K562 (cell line): Measurements from ENCODE around the gene SGMS1. TPM values are rescaled to one million over a fixed set of nuclear protein-coding genes. Genes with fewer than 3 reads are reported as not detected.

Experiments used
- ATAC-seq: fragments of 200-7000 bp; cut with Tn5 transposase; 3 replicates; pipeline ENCODE4 v1.9.1; 2020; ENCODE audit warnings: moderate library complexity
- BruUV-seq: library from RNA; stranded (reverse); fragments of 400-500 nt; replicated peaks from 2 replicates; lab custom pipeline; 2021; lab: Mats Ljungman, UMichigan
- CTCF ChIA-PET: fragments of 300-600 bp; formaldehyde crosslinking; extraction: SDS; loops from one replicate; lab custom pipeline; 2021; ENCODE audit warnings: low intra/inter-chr PET ratio; lab: Yijun Ruan, JAX
- POLR2A ChIA-PET: fragments of 300-600, 350-650 bp; sonication (Branson Sonifier 250); formaldehyde crosslinking; extraction: SDS; loops from one replicate; lab custom pipeline; 2021; ENCODE audit warnings: antibody characterized with exemption, inconsistent platforms; lab: Yijun Ruan, JAX
- DNase-seq, 4 experiments: peaks; one replicate each; pipeline versions ENCODE4 v3.0.0 to v3.0.0-alpha.2; 2011 to 2018; ENCODE audit warnings: low spot score in 3 of 4, mixed read lengths in 3 of 4; ENCODE audit errors: extremely low read depth in 1 of 4
- FAIRE-seq: peaks from 2 replicates; lab custom pipeline; 2011; peaks lifted over from hg19 to GRCh38; lab: Jason Lieb, UNC
- H2AFZ ChIP-seq: 2 replicates; pipeline ENCODE4 v1.6.0; 2011; ENCODE audit warnings: low read depth, low read length, control low read depth, inconsistent platforms
- H3K27ac ChIP-seq: fragments of 200-600 bp; 3 replicates; pipeline ENCODE4 v1.8.0; 2011; ENCODE audit warnings: low read depth, mild to moderate bottlenecking, control low read depth, inconsistent platforms, low read length, moderate library complexity, mixed read lengths; ENCODE audit errors: extremely low read depth
- H3K27me3 ChIP-seq, 2 experiments: fragments of 300-600 bp in 1 of 2; 2 replicates in 1 of 2; 3 replicates in 1 of 2; pipeline versions ENCODE4 v1.6.0 to v1.8.0; 2011; ENCODE audit warnings: inconsistent platforms in 2 of 2, low read length in 2 of 2, mild to moderate bottlenecking in 1 of 2, mixed read lengths in 1 of 2, moderate library complexity in 1 of 2; ENCODE audit not compliant: control insufficient read depth in 2 of 2, insufficient read depth in 2 of 2
- H3K36me3 ChIP-seq: fragments of 300-600 bp; 3 replicates; pipeline ENCODE4 v1.8.0; 2011; ENCODE audit warnings: mild to moderate bottlenecking, low read length, inconsistent platforms; ENCODE audit not compliant: control insufficient read depth, insufficient read depth
- H3K4me1 ChIP-seq, 2 experiments: fragments of 200-600 bp in 1 of 2; replicated peaks in 1 of 2; 2 replicates in 1 of 2; 3 replicates in 1 of 2; pipeline versions ENCODE4 v1.5.1 to v1.8.0; 2011; ENCODE audit warnings: inconsistent platforms in 2 of 2, low read length in 2 of 2, mild to moderate bottlenecking in 1 of 2, mixed read lengths in 1 of 2, moderate library complexity in 1 of 2; ENCODE audit not compliant: control insufficient read depth in 2 of 2, insufficient read depth in 2 of 2
- H3K4me2 ChIP-seq: 2 replicates; pipeline ENCODE4 v1.6.1; 2011; ENCODE audit warnings: low read length, control low read depth, inconsistent platforms, mixed read lengths; ENCODE audit not compliant: insufficient read depth
- H3K4me3 ChIP-seq: fragments of 200-600 bp; sonication (generic), shearing (Covaris generic); 2 replicates; pipeline ENCODE4 v1.5.1; 2016; ENCODE audit warnings: control low read depth, inconsistent platforms
- H3K79me2 ChIP-seq: fragments of 200-600 bp; 3 replicates; pipeline ENCODE4 v1.8.0; 2011; ENCODE audit warnings: low read length, inconsistent platforms; ENCODE audit not compliant: control insufficient read depth, insufficient read depth
- H3K9ac ChIP-seq, 2 experiments: 2 replicates each; pipeline versions ENCODE4 v1.6.0 to v1.6.1; 2011; ENCODE audit warnings: low read depth in 2 of 2, low read length in 2 of 2, control low read depth in 1 of 2, inconsistent platforms in 1 of 2, mild to moderate bottlenecking in 1 of 2, mixed read lengths in 1 of 2; ENCODE audit not compliant: insufficient read depth in 1 of 2
- H3K9me1 ChIP-seq: one replicate; pipeline ENCODE4 v1.6.0; 2011; ENCODE audit warnings: inconsistent platforms, mild to moderate bottlenecking, low read length, moderate library complexity; ENCODE audit not compliant: control insufficient read depth, insufficient read depth
- H3K9me3 ChIP-seq: replicated peaks from 2 replicates; pipeline ENCODE4 v1.5.1; 2011; ENCODE audit warnings: low read depth, low read length, inconsistent platforms; ENCODE audit not compliant: control insufficient read depth, insufficient read depth
- H4K20me1 ChIP-seq: replicated peaks from 2 replicates; pipeline ENCODE4 v1.6.1; 2011; ENCODE audit warnings: low read length, inconsistent platforms, mixed read lengths; ENCODE audit not compliant: control insufficient read depth, insufficient read depth
- ARID1B ChIP-seq: fragments of 450-650 bp; IDR thresholded peaks from 2 replicates; pipeline ENCODE4 v1.6.1; 2016; ENCODE audit warnings: antibody characterized with exemption, mild to moderate bottlenecking, inconsistent platforms
- CREB1 ChIP-seq, 2 experiments: sonication (generic) in 1 of 2; formaldehyde crosslinking in 1 of 2; IDR thresholded peaks; 2 replicates each; pipeline versions ENCODE4 v1.6.1 to v1.8.0; 2012 to 2022; ENCODE audit warnings: inconsistent platforms in 1 of 2, mild to moderate bottlenecking in 1 of 2, missing genetic modification reagents in 1 of 2, moderate library complexity in 1 of 2
- GATAD2A ChIP-seq: fragments of 450-650 bp; IDR thresholded peaks from 2 replicates; pipeline ENCODE4 v1.6.1; 2017
- HDAC8 ChIP-seq: fragments of 450-650 bp; IDR thresholded peaks from 2 replicates; pipeline ENCODE4 v1.6.1; 2016; ENCODE audit warnings: mild to moderate bottlenecking, missing genetic modification characterization, moderate library complexity, missing compliant biosample characterization
- MYC ChIP-seq, 2 experiments: fragments of 250-450 bp in 1 of 2; sonication (Bioruptor Pico) in 1 of 2; IDR thresholded peaks; 2 replicates each; pipeline versions ENCODE4 v1.5.1 to v1.6.1; 2012 to 2021; ENCODE audit warnings: low read depth in 2 of 2, borderline replicate concordance in 1 of 2, improper control_type of control experiment in 1 of 2, low read length in 1 of 2, mild to moderate bottlenecking in 1 of 2, moderate library complexity in 1 of 2
- TCF7L2 ChIP-seq: fragments of 150-350 bp; IDR thresholded peaks from 2 replicates; pipeline ENCODE4 v1.6.1; 2016; ENCODE audit warnings: low read depth, mild to moderate bottlenecking, low read length, moderate library complexity
- ZNF311 ChIP-seq: fragments of 250-450 bp; sonication (Bioruptor Pico); IDR thresholded peaks from 2 replicates; pipeline ENCODE4 v1.4.0; 2020; ENCODE audit warnings: mild to moderate bottlenecking, moderate library complexity
- ZNF395 ChIP-seq: fragments of 200-800 bp; sonication (Bioruptor generic); IDR thresholded peaks from 2 replicates; pipeline ENCODE4 v1.6.1; 2017; ENCODE audit warnings: missing genetic modification characterization, missing compliant biosample characterization
- WGBS: fragments of 100-300 bp; shearing (Covaris generic); methylation state at CpG from one replicate; pipeline ENCODE4 v1.1.6; 2016; ENCODE audit warnings: low coverage, mixed read lengths; ENCODE audit not compliant: insufficient coverage; ENCODE audit errors: missing lambda C conversion rate; 5-methylcytosine and 5-hydroxymethylcytosine counted together
- in situ Hi-C: fragments of 300-500 bp; cut with MboI; formaldehyde crosslinking; loops from 4 replicates; pipeline ENCODE4 v1.15.0; 2018; ENCODE audit warnings: inconsistent platforms, mixed read lengths
- intact Hi-C: fragments of 100-400 bp; cut with micrococcal nuclease; formaldehyde crosslinking; loops from 2 replicates; pipeline ENCODE4 v1.14.2; 2022
- polyA plus RNA-seq, 8 experiments: library from polyadenylated mRNA; depleted of rRNA in 4 of 8; stranded (reverse) in 5 of 8; unstranded in 3 of 8; fragments of >200 nt; fragmentation: Nextera tagmentation in 2 of 8; fragmentation: Illumina TruSeq in 1 of 8; extraction: Ambion mirVana in 2 of 8; extraction: Trizol in 1 of 8; gene quantifications; 2 replicates each; pipeline versions ENCODE4 v1.2.1 to v1.2.3, GENCODE V29; 2011 to 2014; ENCODE audit warnings: inconsistent platforms in 1 of 8, missing spikeins in 1 of 8
- total RNA-seq, 7 experiments: library from RNA; depleted of rRNA in 6 of 7; stranded (reverse); fragments of >200 nt in 6 of 7; fragmentation: Illumina TruSeq in 2 of 7; extraction: Trizol in 2 of 7; gene quantifications; 2 replicates each; pipeline versions ENCODE4 v1.2.1 to v1.2.3, GENCODE V29; 2011 to 2021; ENCODE audit warnings: low replicate concordance in 1 of 7
- TF ChIP-seq, protein P1 (sequence below): fragments of 250-450 bp; sonication (Bioruptor Pico); IDR thresholded peaks from 2 replicates; pipeline ENCODE4 v1.4.0; 2020; ENCODE audit warnings: mild to moderate bottlenecking, moderate library complexity
- TF ChIP-seq, protein P2 (sequence below): sonication (generic); formaldehyde crosslinking; IDR thresholded peaks from 2 replicates; pipeline ENCODE4 v1.8.0; 2022; ENCODE audit warnings: mild to moderate bottlenecking, missing genetic modification reagents

The SGMS1 gene
- total and polyA plus RNA-seq, 9 of the 15 experiments (the other 6 are each of a cell fraction or from before 2014, with no cell fraction given) = 22.6 to 232 (median 82.2) TPM

GRCh38 chr10:50417486-50417885 is 206.3 kb downstream of the SGMS1 start:
- intact Hi-C loops = loop anchor here (5.0 kb wide), 1 partner anchor 85 kb away; no protein-coding TSS in a partner anchor
- H3K4me2 ChIP-seq = peak overlapping the region; percentile 85
- no TSS peak for BruUV-seq
- no peak for TF ChIP-seq TCF7L2
- no peak for TF ChIP-seq ZNF311
- no peak for TF ChIP-seq GATAD2A
- TF ChIP-seq, protein P1, sequence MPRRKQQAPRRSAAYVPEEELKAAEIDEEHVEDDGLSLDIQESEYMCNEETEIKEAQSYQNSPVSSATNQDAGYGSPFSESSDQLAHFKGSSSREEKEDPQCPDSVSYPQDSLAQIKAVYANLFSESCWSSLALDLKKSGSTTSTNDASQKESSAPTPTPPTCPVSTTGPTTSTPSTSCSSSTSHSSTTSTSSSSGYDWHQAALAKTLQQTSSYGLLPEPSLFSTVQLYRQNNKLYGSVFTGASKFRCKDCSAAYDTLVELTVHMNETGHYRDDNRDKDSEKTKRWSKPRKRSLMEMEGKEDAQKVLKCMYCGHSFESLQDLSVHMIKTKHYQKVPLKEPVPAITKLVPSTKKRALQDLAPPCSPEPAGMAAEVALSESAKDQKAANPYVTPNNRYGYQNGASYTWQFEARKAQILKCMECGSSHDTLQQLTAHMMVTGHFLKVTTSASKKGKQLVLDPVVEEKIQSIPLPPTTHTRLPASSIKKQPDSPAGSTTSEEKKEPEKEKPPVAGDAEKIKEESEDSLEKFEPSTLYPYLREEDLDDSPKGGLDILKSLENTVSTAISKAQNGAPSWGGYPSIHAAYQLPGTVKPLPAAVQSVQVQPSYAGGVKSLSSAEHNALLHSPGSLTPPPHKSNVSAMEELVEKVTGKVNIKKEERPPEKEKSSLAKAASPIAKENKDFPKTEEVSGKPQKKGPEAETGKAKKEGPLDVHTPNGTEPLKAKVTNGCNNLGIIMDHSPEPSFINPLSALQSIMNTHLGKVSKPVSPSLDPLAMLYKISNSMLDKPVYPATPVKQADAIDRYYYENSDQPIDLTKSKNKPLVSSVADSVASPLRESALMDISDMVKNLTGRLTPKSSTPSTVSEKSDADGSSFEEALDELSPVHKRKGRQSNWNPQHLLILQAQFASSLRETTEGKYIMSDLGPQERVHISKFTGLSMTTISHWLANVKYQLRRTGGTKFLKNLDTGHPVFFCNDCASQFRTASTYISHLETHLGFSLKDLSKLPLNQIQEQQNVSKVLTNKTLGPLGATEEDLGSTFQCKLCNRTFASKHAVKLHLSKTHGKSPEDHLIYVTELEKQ (CRISPR knock-in tag) = no peak
- TF ChIP-seq, protein P2, sequence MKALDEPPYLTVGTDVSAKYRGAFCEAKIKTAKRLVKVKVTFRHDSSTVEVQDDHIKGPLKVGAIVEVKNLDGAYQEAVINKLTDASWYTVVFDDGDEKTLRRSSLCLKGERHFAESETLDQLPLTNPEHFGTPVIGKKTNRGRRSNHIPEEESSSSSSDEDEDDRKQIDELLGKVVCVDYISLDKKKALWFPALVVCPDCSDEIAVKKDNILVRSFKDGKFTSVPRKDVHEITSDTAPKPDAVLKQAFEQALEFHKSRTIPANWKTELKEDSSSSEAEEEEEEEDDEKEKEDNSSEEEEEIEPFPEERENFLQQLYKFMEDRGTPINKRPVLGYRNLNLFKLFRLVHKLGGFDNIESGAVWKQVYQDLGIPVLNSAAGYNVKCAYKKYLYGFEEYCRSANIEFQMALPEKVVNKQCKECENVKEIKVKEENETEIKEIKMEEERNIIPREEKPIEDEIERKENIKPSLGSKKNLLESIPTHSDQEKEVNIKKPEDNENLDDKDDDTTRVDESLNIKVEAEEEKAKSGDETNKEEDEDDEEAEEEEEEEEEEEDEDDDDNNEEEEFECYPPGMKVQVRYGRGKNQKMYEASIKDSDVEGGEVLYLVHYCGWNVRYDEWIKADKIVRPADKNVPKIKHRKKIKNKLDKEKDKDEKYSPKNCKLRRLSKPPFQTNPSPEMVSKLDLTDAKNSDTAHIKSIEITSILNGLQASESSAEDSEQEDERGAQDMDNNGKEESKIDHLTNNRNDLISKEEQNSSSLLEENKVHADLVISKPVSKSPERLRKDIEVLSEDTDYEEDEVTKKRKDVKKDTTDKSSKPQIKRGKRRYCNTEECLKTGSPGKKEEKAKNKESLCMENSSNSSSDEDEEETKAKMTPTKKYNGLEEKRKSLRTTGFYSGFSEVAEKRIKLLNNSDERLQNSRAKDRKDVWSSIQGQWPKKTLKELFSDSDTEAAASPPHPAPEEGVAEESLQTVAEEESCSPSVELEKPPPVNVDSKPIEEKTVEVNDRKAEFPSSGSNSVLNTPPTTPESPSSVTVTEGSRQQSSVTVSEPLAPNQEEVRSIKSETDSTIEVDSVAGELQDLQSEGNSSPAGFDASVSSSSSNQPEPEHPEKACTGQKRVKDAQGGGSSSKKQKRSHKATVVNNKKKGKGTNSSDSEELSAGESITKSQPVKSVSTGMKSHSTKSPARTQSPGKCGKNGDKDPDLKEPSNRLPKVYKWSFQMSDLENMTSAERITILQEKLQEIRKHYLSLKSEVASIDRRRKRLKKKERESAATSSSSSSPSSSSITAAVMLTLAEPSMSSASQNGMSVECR (CRISPR knock-in tag) = 0 out of 2 replicates have a peak, but pooled peaks have one; percentile 24
- TF ChIP-seq HDAC8 = no peak
- TF ChIP-seq ZNF395 (CRISPR knock-in tag) = no peak
- no peak for TF ChIP-seq CREB1 (IDR thresholded peaks at IDR 0.05)
- TF ChIP-seq CREB1 (CRISPR knock-in tag; IDR thresholded peaks at IDR 0.05) = no peak
- TF ChIP-seq MYC (IDR thresholded peaks at IDR 0.05; ENCODE audit: low read depth, low read length) = peak; percentile 35; the same call in 1 of the 2 replicates
- no peak for TF ChIP-seq MYC (CRISPR knock-in tag; IDR thresholded peaks at IDR 0.05; ENCODE audit: borderline replicate concordance, low read depth)
- TF ChIP-seq ARID1B = no peak

More at GRCh38 chr10:50417486-50417885, 206.3 kb downstream of the SGMS1 start:
- POLR2A ChIA-PET = interaction anchor here (1.1 kb wide), 2 partner anchors 10 to 13 kb away, joined by 4 to 6 read pairs; no protein-coding TSS in a partner anchor
- peak overlapping the region; percentile 71 for H3K4me3 ChIP-seq
- peaks cover 90% of the 10 kb centered on the region for H3K79me2 ChIP-seq
- H3K9me1 ChIP-seq = no peaks in the 10 kb centered on the region
- peak in 1 of 4 experiments; percentile 24 for DNase-seq
- peak overlapping the region; percentile 70 to 92 for H3K9ac ChIP-seq
- CTCF ChIA-PET = no interaction called here
- peak overlapping the region; percentile 75 for H3K27ac ChIP-seq
- 0% methylated on average over 6 of the region's 6 CpGs for WGBS
- ATAC-seq = peak; percentile 10
- H3K4me1 ChIP-seq = peaks cover 8 to 48% of the 10 kb centered on the region in 2 experiments
- no peaks in the 10 kb centered on the region for H3K9me3 ChIP-seq
- FAIRE-seq = no peak
- in situ Hi-C loops = no loop called here
- H4K20me1 ChIP-seq = peaks cover 14% of the 10 kb centered on the region
- H3K36me3 ChIP-seq = peaks cover 10% of the 10 kb centered on the region
- no peaks in the 10 kb centered on the region for H3K27me3 ChIP-seq
- H2AFZ ChIP-seq = no peak overlapping the region
